SW 1271 (cell line): Measurements from ENCODE around the gene SV2C.
A peak's percentile ranks its signal among the peaks of the same experiment; 100 is the strongest.

Experiments
- DNase-seq, 2 experiments: peaks; one replicate each; lab custom pipeline; 2025; lab: John Stamatoyannopoulos, UW

Gene SV2C

GRCh38 chr5:76384705-76385104 lies 301.5 kb downstream of the SV2C start:
- DNase-seq = no peak

GRCh38 chr5:76385540-76385939 lies 302.4 kb downstream of the SV2C start:
- no peak for DNase-seq

GRCh38 chr5:76386360-76386759 lies 303.2 kb downstream of the SV2C start:
- DNase-seq = no peak

- DNase-seq = no peak
Measured at GRCh38 chr5:76388236-76388635, 305.1 kb downstream of the SV2C start.

GRCh38 chr5:76388791-76389512 lies 305.8 kb downstream of the SV2C start:
- DNase-seq = no peak

GRCh38 chr5:76389513-76390154 lies 306.5 kb downstream of the SV2C start:
- DNase-seq = no peak

- DNase-seq = no peak
Measured at GRCh38 chr5:76391014-76391413, 307.8 kb downstream of the SV2C start.

- DNase-seq = no peak
Measured at GRCh38 chr5:76393035-76393680, 310.0 kb downstream of the SV2C start.

- DNase-seq = no peak
Measured at GRCh38 chr5:76397200-76397599, 314.0 kb downstream of the SV2C start.

GRCh38 chr5:76399268-76399667 lies 316.1 kb downstream of the SV2C start:
- no peak for DNase-seq

GRCh38 chr5:76400466-76400865 lies 317.3 kb downstream of the SV2C start:
- no peak for DNase-seq

- DNase-seq = no peak
Measured at GRCh38 chr5:76401801-76402250, 318.6 kb downstream of the SV2C start.

GRCh38 chr5:76402251-76402885 lies 319.2 kb downstream of the SV2C start:
- no peak for DNase-seq

- peak; percentile 13 to 59 for DNase-seq
Measured at GRCh38 chr5:76402886-76403765, 319.9 kb downstream of the SV2C start, which contains the start of gene IQGAP2. TSS of gene IQGAP2 (plus strand) at chr5:76403285. CDS start at chr5:76403546, 261 bp downstream.
